GM11168 (cell line): ENCODE measurements around the gene BCL2L15.

Experiments
- in situ Hi-C: fragments of 300-500 bp; cut with MboI; formaldehyde crosslinking; loops from one replicate; pipeline ENCODE4 v1.12.0; 2022; ENCODE audit warnings: low sequenced_read_pairs; ENCODE audit not compliant: unreplicated experiment

The BCL2L15 gene

DNA sequence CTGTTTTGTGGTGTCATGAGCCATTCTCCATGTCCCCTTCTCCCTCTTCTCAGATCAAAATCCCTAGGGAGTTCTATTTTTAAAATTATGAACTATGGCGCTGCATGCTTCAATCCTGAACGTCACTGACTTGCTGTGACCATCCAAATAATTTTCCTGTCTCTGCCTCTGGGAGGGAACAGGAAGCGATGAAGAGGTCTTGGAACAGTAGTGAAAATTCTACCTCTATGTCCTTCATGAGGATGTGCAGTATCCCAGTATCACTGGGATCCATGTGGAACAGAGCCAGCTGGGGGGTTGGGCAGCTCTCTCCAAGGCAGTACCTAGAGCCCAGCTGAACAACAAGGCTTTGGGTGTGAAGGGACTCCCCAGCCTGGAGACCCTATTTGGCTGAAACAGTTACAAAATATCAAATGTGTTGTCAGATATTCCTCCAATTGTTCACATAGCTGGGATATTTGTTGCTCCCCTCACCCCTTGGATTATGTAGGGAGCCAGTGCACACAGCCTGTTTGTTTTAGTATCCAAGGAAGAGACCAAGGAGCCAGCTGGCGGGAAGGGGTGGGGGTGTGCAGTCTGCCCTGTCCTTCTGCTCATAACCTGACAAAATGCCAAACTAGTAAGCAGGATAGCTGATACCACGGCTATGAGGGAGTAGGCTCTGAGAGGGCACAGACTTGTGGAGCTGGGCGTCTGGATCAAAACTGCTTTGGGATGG lies 25.4 kb upstream of the BCL2L15 start:
- in situ Hi-C loops = no loop called here

GRCh38 chr1:113905435-113905861 lies 18.1 kb upstream of the BCL2L15 start:
- in situ Hi-C loops = no loop called here

- in situ Hi-C loops = no loop called here
Measured at GRCh38 chr1:113904674-113905434, 17.5 kb upstream of the BCL2L15 start, which contains the start of the genes AP4B1 and DCLRE1B. Gene AP4B1, minus strand, starts transcription at chr1:113904799. Its CDS starts 82 bp downstream, at chr1:113904717. Gene DCLRE1B, plus strand, starts transcription at chr1:113905326. Its CDS starts 261 bp downstream, at chr1:113905587.

- in situ Hi-C loops = no loop called here
Measured at GRCh38 chr1:113904293-113904673, 16.9 kb upstream of the BCL2L15 start.

GRCh38 chr1:113903501-113904292 lies 16.3 kb upstream of the BCL2L15 start:
- in situ Hi-C loops = no loop called here

DNA sequence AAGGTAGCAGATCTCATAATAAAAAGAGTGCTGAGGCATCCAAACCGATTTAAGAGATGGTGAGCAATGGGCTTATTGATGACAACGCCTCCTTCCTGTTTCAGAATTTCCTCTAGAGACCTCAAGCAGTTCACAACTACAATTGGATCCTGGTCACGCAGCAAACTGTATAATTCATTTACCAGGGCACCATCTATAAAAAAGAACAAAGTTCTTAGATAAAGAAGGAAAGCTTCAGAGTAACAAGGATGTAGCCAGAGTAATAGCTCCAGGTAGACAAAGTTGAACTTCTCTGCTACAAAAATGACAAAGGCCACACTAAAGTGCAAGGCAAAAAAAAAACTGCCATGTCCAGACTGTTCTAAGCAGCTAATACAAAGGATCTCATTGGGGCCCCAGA lies 13.8 kb upstream of the BCL2L15 start:
- in situ Hi-C loops = no loop called here

DNA sequence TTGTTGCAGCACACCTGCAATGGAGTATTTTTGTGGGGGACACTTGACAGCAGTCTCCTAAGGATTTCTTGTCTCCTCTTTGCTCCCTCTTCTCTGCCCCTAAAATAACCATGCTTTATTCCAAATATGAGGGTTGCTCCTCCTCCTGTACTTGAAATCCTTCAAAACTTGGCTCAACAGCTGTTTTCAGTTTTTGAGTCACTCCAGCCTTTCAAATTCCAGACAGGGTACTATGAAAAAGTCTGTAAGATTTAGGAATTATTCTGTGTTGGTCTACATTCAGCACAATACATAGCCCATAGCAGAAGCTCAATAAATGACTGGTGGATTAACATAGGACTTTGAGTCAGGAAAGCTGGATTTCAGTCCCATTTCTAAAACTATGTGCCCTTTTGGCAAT lies 11.7 kb upstream of the BCL2L15 start:
- in situ Hi-C loops = no loop called here

- in situ Hi-C loops = no loop called here
Measured at GRCh38 chr1:113898241-113898814, 10.9 kb upstream of the BCL2L15 start.

DNA sequence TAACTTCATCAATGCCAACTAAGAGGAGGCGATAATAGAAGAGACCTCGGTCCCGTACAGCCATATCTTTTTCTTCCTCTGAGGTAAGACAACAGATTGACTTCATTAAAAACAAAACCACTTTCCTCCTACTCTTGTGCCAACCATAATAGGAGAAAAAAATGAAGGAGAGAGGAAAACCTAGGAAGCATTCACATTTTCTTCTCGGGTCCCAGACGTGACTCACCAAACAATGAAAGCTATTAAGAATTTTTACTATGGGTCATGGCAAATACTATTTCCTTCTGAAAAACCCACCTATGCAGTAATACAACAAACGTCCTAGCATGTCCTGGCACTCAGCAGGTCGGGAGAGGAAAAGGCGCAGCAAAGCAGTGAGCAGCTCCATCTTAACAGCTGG lies 8.6 kb upstream of the BCL2L15 start:
- in situ Hi-C loops = no loop called here

- in situ Hi-C loops = no loop called here
Measured at GRCh38 chr1:113895098-113895497, 7.7 kb upstream of the BCL2L15 start.

GRCh38 chr1:113893267-113893666 lies 5.9 kb upstream of the BCL2L15 start:
- in situ Hi-C loops = loop anchor here (5.0 kb wide), 1 partner anchor 61 kb away; no protein-coding TSS in a partner anchor

DNA sequence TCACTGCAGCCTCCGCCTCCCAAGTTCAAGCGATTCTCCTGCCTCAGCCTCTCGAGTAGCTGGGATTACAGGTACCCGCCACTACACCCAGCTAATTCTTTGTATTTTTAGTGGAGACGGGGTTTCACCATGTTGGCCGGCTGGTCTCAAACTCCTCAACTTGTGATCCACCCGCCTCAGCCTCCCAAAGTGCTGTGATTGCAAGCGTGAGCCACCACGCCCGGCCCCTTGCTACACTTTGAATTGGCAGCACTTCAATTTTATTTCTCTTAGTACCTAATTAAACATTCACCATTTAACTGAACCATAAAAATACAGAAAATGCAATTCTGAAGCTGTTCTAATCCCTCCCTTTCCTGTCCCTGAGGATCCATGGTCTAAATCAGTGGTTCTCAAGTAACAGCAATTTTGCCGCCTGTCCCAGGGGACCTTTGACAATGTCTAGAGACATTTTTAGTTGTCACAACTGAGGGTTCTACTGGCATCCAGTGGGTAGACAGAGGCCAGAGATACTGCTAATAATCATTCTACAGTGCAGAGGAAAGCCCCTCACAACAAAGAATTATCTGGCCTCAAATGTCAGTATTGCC lies 4.3 kb upstream of the BCL2L15 start:
- in situ Hi-C loops = loop anchor here (5.0 kb wide), 1 partner anchor 59 kb away; no protein-coding TSS in a partner anchor

DNA sequence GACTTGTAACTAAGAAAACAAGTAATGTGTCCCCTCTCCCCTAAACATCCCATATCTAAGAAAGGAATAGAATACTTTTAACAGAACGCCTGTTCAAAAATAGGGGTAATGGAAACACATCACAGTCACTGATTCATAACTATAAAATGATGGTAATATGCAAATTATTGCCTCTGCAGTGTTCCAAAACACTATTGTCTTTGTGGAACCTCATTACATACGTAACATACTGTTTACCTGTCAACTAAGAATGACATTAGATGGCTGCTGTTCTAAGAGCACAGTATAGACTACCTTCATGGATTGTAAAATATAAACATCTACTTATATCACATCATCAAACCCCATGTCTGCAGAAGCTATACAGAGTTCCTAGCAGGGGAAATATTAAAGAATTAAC lies 3.4 kb upstream of the BCL2L15 start:
- in situ Hi-C loops = loop anchor here (5.0 kb wide), 1 partner anchor 59 kb away; no protein-coding TSS in a partner anchor

DNA sequence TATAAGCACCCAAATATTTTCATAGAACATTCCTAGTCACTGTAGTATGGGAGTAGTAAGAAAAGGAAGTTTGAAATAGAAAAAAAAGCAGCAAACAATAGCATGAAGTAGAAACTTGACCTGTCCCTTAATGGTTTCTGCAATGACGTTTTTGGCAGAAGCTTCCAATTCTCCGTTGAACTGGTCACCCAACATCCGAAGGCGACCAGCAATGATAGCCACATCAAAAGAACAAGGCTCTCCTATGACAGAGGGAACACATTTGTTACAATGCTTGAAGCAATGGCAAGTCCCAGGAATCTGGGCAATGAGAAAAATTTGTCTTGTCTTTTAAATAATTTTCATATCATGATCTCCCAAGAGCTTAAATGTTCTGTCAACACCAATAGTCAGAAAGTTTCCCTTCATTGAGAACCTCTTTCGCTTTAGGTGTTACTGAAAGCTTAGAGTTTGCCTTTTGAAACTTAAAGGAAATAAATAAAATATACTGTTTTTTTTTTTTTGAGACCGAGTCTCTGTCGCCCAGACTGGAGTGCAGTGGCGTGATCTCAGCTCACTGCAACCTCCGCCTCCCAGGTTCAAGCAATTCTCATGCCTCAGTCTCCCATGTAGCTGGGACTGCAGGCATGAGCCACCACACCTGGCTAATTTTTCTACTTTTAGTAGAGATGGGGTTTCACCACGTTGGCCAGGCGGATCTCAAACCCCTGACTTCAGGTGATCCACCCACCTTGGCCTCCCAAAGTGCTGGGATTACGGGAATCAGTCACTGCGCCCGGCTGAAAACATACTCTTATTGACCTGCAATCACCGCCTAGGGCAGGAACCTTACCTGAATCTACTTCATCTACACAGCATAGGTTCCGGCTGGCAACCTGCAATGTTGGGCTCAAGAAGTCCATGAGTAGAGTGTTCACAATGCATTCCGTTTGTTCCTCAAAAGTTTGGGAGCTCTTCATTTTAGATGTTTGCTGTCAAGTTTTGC lies 672 bp downstream of the BCL2L15 start:
- in situ Hi-C loops = no loop called here

- in situ Hi-C loops = no loop called here
Measured at GRCh38 chr1:113881661-113882060, 5.7 kb downstream of the BCL2L15 start.

- in situ Hi-C loops = no loop called here
Measured at GRCh38 chr1:113879739-113880038, 7.7 kb downstream of the BCL2L15 start.

DNA sequence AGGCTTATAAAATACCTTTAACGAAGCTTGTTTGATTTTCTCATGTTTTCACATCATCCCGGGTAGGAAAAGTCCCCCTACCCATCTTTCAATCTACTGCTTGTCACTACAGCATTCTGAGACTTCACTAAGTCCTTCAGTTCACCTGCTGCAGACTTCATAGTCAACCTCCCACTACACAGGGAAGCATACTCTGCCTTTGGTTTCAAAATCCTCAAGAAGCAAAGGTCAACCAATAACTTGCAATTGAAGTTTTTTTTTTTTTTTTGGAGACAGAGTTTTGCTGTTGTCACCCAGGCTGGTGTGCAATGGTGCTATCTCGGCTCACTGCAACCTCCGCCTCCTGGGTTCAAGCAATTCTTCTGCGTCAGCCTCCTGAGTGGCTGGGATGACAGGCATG lies 11.2 kb downstream of the BCL2L15 start:
- in situ Hi-C loops = no loop called here

- in situ Hi-C loops = no loop called here
Measured at GRCh38 chr1:113875714-113876113, 11.7 kb downstream of the BCL2L15 start.
